A549 (cell line): Measurements from ENCODE around the gene ABCA4.

Experiments used
- CHD2 ChIP-seq: fragments of 150-350 bp; IDR thresholded peaks from 2 replicates; pipeline ENCODE4 v1.6.1; 2014; ENCODE audit warnings: low read length; ENCODE audit not compliant: partially characterized antibody
- KDM1A ChIP-seq: fragments of 200-600 bp; sonication (generic); IDR thresholded peaks from 2 replicates; pipeline ENCODE4 v1.6.1; 2016; ENCODE audit warnings: low read depth, mild to moderate bottlenecking
- MAZ ChIP-seq: fragments of 150-350 bp; IDR thresholded peaks from 2 replicates; pipeline ENCODE4 v1.6.1; 2014; ENCODE audit warnings: antibody characterized with exemption, low read depth, low read length, borderline replicate concordance
- PHF8 ChIP-seq: fragments of 200-600 bp; sonication (generic); IDR thresholded peaks from 2 replicates; pipeline ENCODE4 v1.6.1; 2016; ENCODE audit warnings: low read depth, mild to moderate bottlenecking, antibody characterized with exemption, moderate library complexity, borderline replicate concordance
- POLR2A ChIP-seq: IDR thresholded peaks from 2 replicates; pipeline ENCODE4 v1.6.1; 2012; ENCODE audit warnings: mild to moderate bottlenecking, low read length
- TF ChIP-seq, protein P1 (sequence below): IDR thresholded peaks from 2 replicates; pipeline ENCODE4 v1.6.1; 2012
- TF ChIP-seq, protein P2 (sequence below): fragments of >200 bp; sonication (Bioruptor Twin); formaldehyde crosslinking; IDR thresholded peaks from 3 replicates; pipeline ENCODE4 v1.5.1; 2016
- TF ChIP-seq, protein P3 (sequence below): fragments of 150-350 bp; IDR thresholded peaks from 2 replicates; pipeline ENCODE4 v1.6.1; 2014; ENCODE audit warnings: low read depth, mild to moderate bottlenecking, low read length

DNA sequence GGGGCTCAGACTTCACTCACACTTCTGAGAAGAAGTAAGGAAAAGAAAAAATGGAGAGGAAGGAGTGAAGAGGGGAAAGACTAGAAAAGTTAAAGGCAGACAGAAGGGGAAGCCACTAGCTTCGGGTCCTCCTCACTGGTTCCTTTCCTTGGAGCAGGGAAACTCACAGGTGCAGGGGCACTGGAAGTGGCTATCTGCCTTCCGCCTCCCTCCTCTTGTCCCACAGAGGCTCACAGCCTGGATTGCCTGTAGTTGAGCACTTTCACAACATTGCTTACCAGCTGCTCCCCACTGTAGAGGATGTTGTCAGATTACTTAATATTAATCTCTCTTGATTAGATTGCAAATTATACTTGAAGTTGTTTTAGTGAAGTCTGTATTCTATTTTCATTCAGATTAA lies 21.6 kb upstream of the ABCA4 start:
- TF ChIP-seq, protein P1, sequence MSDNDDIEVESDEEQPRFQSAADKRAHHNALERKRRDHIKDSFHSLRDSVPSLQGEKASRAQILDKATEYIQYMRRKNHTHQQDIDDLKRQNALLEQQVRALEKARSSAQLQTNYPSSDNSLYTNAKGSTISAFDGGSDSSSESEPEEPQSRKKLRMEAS: no peak
- TF ChIP-seq CHD2 (no peak), POLR2A (no peak), PHF8 (no peak), KDM1A (no peak), MAZ (no peak)
- TF ChIP-seq, protein P2, sequence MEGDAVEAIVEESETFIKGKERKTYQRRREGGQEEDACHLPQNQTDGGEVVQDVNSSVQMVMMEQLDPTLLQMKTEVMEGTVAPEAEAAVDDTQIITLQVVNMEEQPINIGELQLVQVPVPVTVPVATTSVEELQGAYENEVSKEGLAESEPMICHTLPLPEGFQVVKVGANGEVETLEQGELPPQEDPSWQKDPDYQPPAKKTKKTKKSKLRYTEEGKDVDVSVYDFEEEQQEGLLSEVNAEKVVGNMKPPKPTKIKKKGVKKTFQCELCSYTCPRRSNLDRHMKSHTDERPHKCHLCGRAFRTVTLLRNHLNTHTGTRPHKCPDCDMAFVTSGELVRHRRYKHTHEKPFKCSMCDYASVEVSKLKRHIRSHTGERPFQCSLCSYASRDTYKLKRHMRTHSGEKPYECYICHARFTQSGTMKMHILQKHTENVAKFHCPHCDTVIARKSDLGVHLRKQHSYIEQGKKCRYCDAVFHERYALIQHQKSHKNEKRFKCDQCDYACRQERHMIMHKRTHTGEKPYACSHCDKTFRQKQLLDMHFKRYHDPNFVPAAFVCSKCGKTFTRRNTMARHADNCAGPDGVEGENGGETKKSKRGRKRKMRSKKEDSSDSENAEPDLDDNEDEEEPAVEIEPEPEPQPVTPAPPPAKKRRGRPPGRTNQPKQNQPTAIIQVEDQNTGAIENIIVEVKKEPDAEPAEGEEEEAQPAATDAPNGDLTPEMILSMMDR: no peak
- TF ChIP-seq, protein P3, sequence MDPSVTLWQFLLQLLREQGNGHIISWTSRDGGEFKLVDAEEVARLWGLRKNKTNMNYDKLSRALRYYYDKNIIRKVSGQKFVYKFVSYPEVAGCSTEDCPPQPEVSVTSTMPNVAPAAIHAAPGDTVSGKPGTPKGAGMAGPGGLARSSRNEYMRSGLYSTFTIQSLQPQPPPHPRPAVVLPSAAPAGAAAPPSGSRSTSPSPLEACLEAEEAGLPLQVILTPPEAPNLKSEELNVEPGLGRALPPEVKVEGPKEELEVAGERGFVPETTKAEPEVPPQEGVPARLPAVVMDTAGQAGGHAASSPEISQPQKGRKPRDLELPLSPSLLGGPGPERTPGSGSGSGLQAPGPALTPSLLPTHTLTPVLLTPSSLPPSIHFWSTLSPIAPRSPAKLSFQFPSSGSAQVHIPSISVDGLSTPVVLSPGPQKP: no peak
